Thoracic aorta (tissue), 2 donors: Measurements from ENCODE around the gene SPTLC3. TPM values are rescaled to one million over a fixed set of nuclear protein-coding genes. Genes with fewer than 3 reads are reported as not detected.

ENCODE experiments used
- ATAC-seq: fragments of 150-250 bp; one replicate; pipeline ENCODE4 v1.8.0; 2017; ENCODE audit warnings: low read depth; ENCODE audit not compliant: insufficient number of reproducible peaks, low FRiP score
- DNase-seq: peaks from one replicate; pipeline ENCODE4 v3.0.0-alpha.2; 2020; ENCODE audit warnings: low spot score
- H3K27ac ChIP-seq, 2 donors: fragments of 200-600 bp; sonication (generic); 1 replicate in 1 of 2; 2 replicates in 1 of 2; pipeline ENCODE4 v1.5.1; 2016; ENCODE audit warnings: mild to moderate bottlenecking in 2 of 2, moderate library complexity in 2 of 2
- H3K27me3 ChIP-seq: fragments of 200-600 bp; sonication (generic); replicated peaks from 2 replicates; pipeline ENCODE4 v1.6.0; 2016; ENCODE audit warnings: mild to moderate bottlenecking; ENCODE audit not compliant: insufficient read depth
- H3K36me3 ChIP-seq: fragments of 200-600 bp; sonication (generic); one replicate; pipeline ENCODE4 v1.5.1; 2016
- H3K4me1 ChIP-seq, 2 donors: fragments of 200-600 bp; sonication (generic); 1 replicate in 1 of 2; 2 replicates in 1 of 2; pipeline versions ENCODE4 v1.5.1 to v1.6.0; 2016; ENCODE audit warnings: low read depth in 2 of 2, mild to moderate bottlenecking in 1 of 2; ENCODE audit not compliant: control insufficient read depth in 1 of 2
- H3K4me3 ChIP-seq: fragments of 200-600 bp; sonication (generic); 2 replicates; pipeline ENCODE4 v1.5.1; 2016; ENCODE audit warnings: mild to moderate bottlenecking
- H3K9me3 ChIP-seq: fragments of 200-600 bp; sonication (generic); 2 replicates; pipeline ENCODE4 v1.5.1; 2016
- CTCF ChIP-seq: fragments of 200-600 bp; sonication (generic); IDR thresholded peaks from one replicate; pipeline ENCODE4 v1.5.1; 2019; ENCODE audit warnings: antibody characterized with exemption
- total RNA-seq, 2 donors: library from RNA; depleted of rRNA; stranded (reverse); fragments of >200 nt; gene quantifications; one replicate each; pipeline versions ENCODE4 v1.1.0 to v1.2.3, GENCODE V29; 2016

Gene SPTLC3
- total RNA-seq, 2 donors from 2014 or later, result 4.5 to 6.2 TPM

GRCh38 chr20:13013411-13013810 is 4.6 kb downstream of the SPTLC3 start:
- no peak for TF ChIP-seq CTCF
- Histone ChIP-seq H3K4me1 (peaks cover 3 to 28% of the 10 kb centered on the region in 2 donors), H3K9me3 (no peaks in the 10 kb centered on the region), H3K36me3 (no peaks in the 10 kb centered on the region), H3K27ac (no peak overlapping the region), H3K27me3 (no peaks in the 10 kb centered on the region), H3K4me3 (no peak overlapping the region)
- ATAC-seq (no peak), DNase-seq (no peak)

GRCh38 chr20:13017235-13017634 is 8.5 kb downstream of the SPTLC3 start:
- ATAC-seq (no peak), DNase-seq (no peak)
- H3K27me3 ChIP-seq, result no peaks in the 10 kb centered on the region
- H3K36me3 ChIP-seq, result no peaks in the 10 kb centered on the region
- no peak for TF ChIP-seq CTCF
- H3K4me1 ChIP-seq, result peaks cover 0 to 6% of the 10 kb centered on the region in 2 donors
- H3K4me3 ChIP-seq, result no peak overlapping the region
- peaks cover 4% of the 10 kb centered on the region for H3K9me3 ChIP-seq
- no peak overlapping the region for H3K27ac ChIP-seq

GRCh38 chr20:13017883-13018535 is 9.2 kb downstream of the SPTLC3 start:
- no peaks in the 10 kb centered on the region for H3K36me3 ChIP-seq
- no peak for TF ChIP-seq CTCF

GRCh38 chr20:13021205-13021970 is 12.6 kb downstream of the SPTLC3 start:
- DNase-seq, result no peak
- ATAC-seq, result no peak

More at GRCh38 chr20:13017883-13018535, 9.2 kb downstream of the SPTLC3 start:
- Histone ChIP-seq H3K27me3 (no peaks in the 10 kb centered on the region), H3K27ac (no peak overlapping the region), H3K9me3 (peaks cover 4% of the 10 kb centered on the region), H3K4me1 (no peaks in the 10 kb centered on the region), H3K4me3 (no peak overlapping the region)
- ATAC-seq (no peak), DNase-seq (no peak)

More at GRCh38 chr20:13021205-13021970, 12.6 kb downstream of the SPTLC3 start:
- H3K9me3 ChIP-seq, result peaks cover 4% of the 10 kb centered on the region
- H3K4me3 ChIP-seq, result no peak overlapping the region
- no peaks in the 10 kb centered on the region for H3K36me3 ChIP-seq
- no peaks in the 10 kb centered on the region for H3K4me1 ChIP-seq
- no peak for TF ChIP-seq CTCF
- H3K27me3 ChIP-seq, result no peaks in the 10 kb centered on the region
- no peak overlapping the region for H3K27ac ChIP-seq
